GM23248 (cell line): ENCODE measurements around the gene ZBED4. TPM values are rescaled to one million over a fixed set of nuclear protein-coding genes. Genes with fewer than 3 reads are reported as not detected.

Experiments
- DNase-seq: peaks from one replicate; pipeline ENCODE4 v3.0.0-alpha.2; 2015
- H2AFZ ChIP-seq: fragments of 200-600 bp; sonication (generic); 2 replicates; pipeline ENCODE4 v1.6.1; 2016; ENCODE audit warnings: antibody characterized with exemption
- H3F3A ChIP-seq: fragments of 200-600 bp; sonication (generic); 2 replicates; pipeline ENCODE4 v1.6.1; 2016; ENCODE audit warnings: mild to moderate bottlenecking, antibody characterized with exemption, mixed run types; ENCODE audit not compliant: insufficient read depth
- H3K27ac ChIP-seq: fragments of 200-600 bp; sonication (generic); 2 replicates; pipeline ENCODE4 v1.5.1; 2016; ENCODE audit warnings: mild to moderate bottlenecking
- H3K27me3 ChIP-seq: fragments of 200-600 bp; sonication (generic); replicated peaks from 2 replicates; pipeline ENCODE4 v1.6.1; 2016; ENCODE audit warnings: mild to moderate bottlenecking; ENCODE audit not compliant: insufficient read depth
- H3K36me3 ChIP-seq: fragments of 200-600 bp; sonication (generic); 2 replicates; pipeline ENCODE4 v1.6.1; 2016; ENCODE audit warnings: low read depth, mild to moderate bottlenecking
- H3K4me1 ChIP-seq: fragments of 200-600 bp; sonication (generic); 2 replicates; pipeline ENCODE4 v1.6.1; 2016; ENCODE audit warnings: mild to moderate bottlenecking; ENCODE audit not compliant: insufficient read depth
- H3K4me2 ChIP-seq: fragments of 200-600 bp; sonication (generic); one replicate; pipeline ENCODE4 v1.6.1; 2016; ENCODE audit warnings: mild to moderate bottlenecking; ENCODE audit not compliant: unreplicated experiment
- H3K4me3 ChIP-seq: fragments of 200-600 bp; sonication (generic); 2 replicates; pipeline ENCODE4 v1.5.1; 2016; ENCODE audit warnings: mild to moderate bottlenecking
- H3K79me2 ChIP-seq: fragments of 200-600 bp; sonication (generic); 2 replicates; pipeline ENCODE4 v1.6.1; 2016; ENCODE audit warnings: mild to moderate bottlenecking; ENCODE audit not compliant: insufficient read depth
- H3K9ac ChIP-seq: fragments of 200-600 bp; sonication (generic); 2 replicates; pipeline ENCODE4 v1.6.1; 2016; ENCODE audit warnings: mild to moderate bottlenecking
- H3K9me2 ChIP-seq: fragments of 200-600 bp; sonication (generic); 2 replicates; pipeline ENCODE4 v1.6.1; 2016; ENCODE audit warnings: mixed run types, mild to moderate bottlenecking, moderate library complexity; ENCODE audit not compliant: insufficient read depth
- H3K9me3 ChIP-seq: fragments of 200-600 bp; sonication (generic); one replicate; pipeline ENCODE4 v1.6.1; 2017; ENCODE audit warnings: low read depth
- H4K20me1 ChIP-seq: fragments of 200-600 bp; sonication (generic); 2 replicates; pipeline ENCODE4 v1.6.0; 2016; ENCODE audit not compliant: insufficient read depth
- EZH2 ChIP-seq: fragments of 200-600 bp; sonication (generic); IDR thresholded peaks from 2 replicates; pipeline ENCODE4 v1.6.1; 2018; ENCODE audit warnings: antibody characterized with exemption, mild to moderate bottlenecking; ENCODE audit not compliant: insufficient read depth, poor library complexity, severe bottlenecking
- EZH2phosphoT487 ChIP-seq: fragments of 200-600 bp; sonication (generic); IDR thresholded peaks from 2 replicates; pipeline ENCODE4 v1.6.1; 2018; ENCODE audit warnings: antibody characterized with exemption, moderate library complexity, mild to moderate bottlenecking, low read depth; ENCODE audit not compliant: insufficient read depth
- WGBS, 2 experiments: methylation state at CpG; one replicate each; pipeline ENCODE4 v1.1.6; 2015 to 2017; ENCODE audit warnings: low lambda C conversion rate in 2 of 2, low coverage in 1 of 2; ENCODE audit errors: missing lambda C conversion rate in 2 of 2; 5-methylcytosine and 5-hydroxymethylcytosine counted together
- in situ Hi-C: fragments of 300-500 bp; cut with MboI; formaldehyde crosslinking; loops from 2 replicates; pipeline ENCODE4 v1.15.0; 2020
- polyA plus RNA-seq: library from polyadenylated mRNA; unstranded; fragments of >200 nt; fragmentation: Nextera tagmentation; extraction: Ambion mirVana; gene quantifications from 2 replicates; pipeline ENCODE4 v1.2.1, GENCODE V29; 2016
- total RNA-seq: library from RNA; depleted of rRNA; stranded (reverse); fragments of >200 nt; shearing (Covaris generic); gene quantifications from 2 replicates; pipeline ENCODE4 v1.2.3, GENCODE V29; 2014

Gene ZBED4
- total and polyA plus RNA-seq, 2 experiments from 2014 or later, result 5.0 to 7.7 TPM

DNA sequence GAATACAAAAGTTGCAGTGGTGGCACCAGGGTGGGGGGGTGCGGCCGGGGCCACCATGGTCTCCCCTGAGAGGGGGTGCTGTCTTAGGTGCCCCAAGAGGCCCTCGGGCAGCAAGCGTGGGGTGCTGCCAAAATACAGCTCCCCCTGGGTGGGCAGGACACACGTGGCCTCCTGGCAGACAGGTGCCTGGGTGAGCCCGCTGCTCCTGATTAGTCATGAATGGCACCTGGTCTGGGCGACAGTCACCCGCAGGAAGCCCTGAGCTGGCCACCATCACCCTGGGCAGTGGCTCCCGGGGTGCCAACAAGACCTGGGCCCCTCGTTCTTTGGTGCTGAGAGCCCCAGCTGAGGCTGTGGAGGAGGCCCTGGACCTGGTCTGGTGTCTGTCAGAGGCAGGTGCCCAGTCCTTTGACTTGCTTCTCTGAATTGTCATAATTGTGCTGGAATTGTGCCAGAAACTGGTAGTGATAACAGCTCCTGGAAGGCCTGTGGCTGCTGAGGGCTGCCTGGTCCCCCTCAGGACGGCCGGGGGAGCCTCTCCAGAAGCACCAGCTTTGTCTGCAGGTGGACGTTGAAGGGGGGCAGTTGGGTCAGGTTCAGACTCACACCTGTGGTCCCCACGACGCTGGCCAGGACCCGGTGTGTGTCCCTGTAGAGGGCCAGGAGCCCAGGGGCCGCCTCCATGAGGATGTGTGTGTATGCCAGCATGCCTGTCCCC, 49.8 kb downstream of the ZBED4 start:
- H4K20me1 ChIP-seq, result no peaks in the 10 kb centered on the region
- no peaks in the 10 kb centered on the region for H3K79me2 ChIP-seq
- no peaks in the 10 kb centered on the region; the same call in 1 of the 2 replicates for H3K36me3 ChIP-seq
- 90% methylated on average over 17 of the region's 17 CpGs for WGBS, 2 experiments
- H3K4me2 ChIP-seq, result no peak overlapping the region
- no peaks in the 10 kb centered on the region for H3K27me3 ChIP-seq
- H3K4me3 ChIP-seq, result no peak overlapping the region
- H3K9me3 ChIP-seq, result no peaks in the 10 kb centered on the region
- in situ Hi-C loops, result no loop called here
- no peaks in the 10 kb centered on the region for H3K4me1 ChIP-seq
- no peaks in the 10 kb centered on the region for H3K9me2 ChIP-seq
- TF ChIP-seq EZH2phosphoT487 (no peak), EZH2 (no peak)
- no peaks in the 10 kb centered on the region for H3F3A ChIP-seq
- H2AFZ ChIP-seq, result no peak overlapping the region
- H3K9ac ChIP-seq, result no peak overlapping the region
- DNase-seq, result no peak
- no peak overlapping the region for H3K27ac ChIP-seq

- Histone ChIP-seq H2AFZ (no peak overlapping the region), H3K9me2 (no peaks in the 10 kb centered on the region), H3F3A (no peaks in the 10 kb centered on the region), H3K9ac (no peak overlapping the region), H3K36me3 (no peaks in the 10 kb centered on the region; the same call in 1 of the 2 replicates), H3K4me3 (no peak overlapping the region), H3K9me3 (no peaks in the 10 kb centered on the region), H3K27ac (no peak overlapping the region), H3K4me2 (no peak overlapping the region), H4K20me1 (no peaks in the 10 kb centered on the region), H3K4me1 (no peaks in the 10 kb centered on the region), H3K27me3 (no peaks in the 10 kb centered on the region), H3K79me2 (no peaks in the 10 kb centered on the region)
- in situ Hi-C loops, result no loop called here
- TF ChIP-seq EZH2 (no peak), EZH2phosphoT487 (no peak)
- 92 to 95% methylated on average over 8 to 11 of the region's 11 CpGs for WGBS, 2 experiments
- DNase-seq, result no peak
Observed at GRCh38 chr22:49904040-49904369, 50.4 kb downstream of the ZBED4 start.

DNA sequence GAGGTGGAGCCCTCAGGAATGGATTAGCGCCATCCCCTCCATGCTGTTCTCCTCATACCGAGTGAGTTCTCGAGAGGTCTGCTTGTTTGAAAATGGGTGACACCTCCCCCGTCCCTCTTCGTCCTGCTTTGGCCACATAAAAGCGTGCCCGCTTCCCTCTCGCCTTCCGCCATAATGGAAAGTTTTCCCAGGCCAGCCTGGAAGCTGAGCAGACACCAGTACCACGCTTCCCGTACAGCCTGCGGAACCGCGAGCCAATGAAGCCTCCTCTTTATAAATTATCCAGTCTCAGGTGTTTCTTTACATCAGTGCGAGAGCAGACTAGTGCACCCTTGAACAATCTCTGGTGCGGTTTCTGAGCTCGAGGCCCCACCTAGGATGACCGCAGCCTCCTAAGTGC, 51.8 kb downstream of the ZBED4 start:
- no peak for TF ChIP-seq EZH2
- TF ChIP-seq EZH2phosphoT487, result no peak

GRCh38 chr22:49906071-49906798, 52.6 kb downstream of the ZBED4 start:
- H4K20me1 ChIP-seq, result no peaks in the 10 kb centered on the region
- H3K4me1 ChIP-seq, result no peaks in the 10 kb centered on the region
- H2AFZ ChIP-seq, result no peak overlapping the region
- no peaks in the 10 kb centered on the region for H3K9me3 ChIP-seq
- H3K27me3 ChIP-seq, result no peaks in the 10 kb centered on the region
- no peak overlapping the region for H3K4me2 ChIP-seq
- no peak overlapping the region for H3K4me3 ChIP-seq
- WGBS, 2 experiments, result 92 to 96% methylated on average over 24 of the region's 28 CpGs
- H3K36me3 ChIP-seq, result no peaks in the 10 kb centered on the region
- in situ Hi-C loops, result no loop called here
- no peak for TF ChIP-seq EZH2phosphoT487
- no peak for TF ChIP-seq EZH2
- no peaks in the 10 kb centered on the region for H3K9me2 ChIP-seq
- H3F3A ChIP-seq, result no peaks in the 10 kb centered on the region
- no peak for DNase-seq
- no peaks in the 10 kb centered on the region for H3K79me2 ChIP-seq
- no peak overlapping the region for H3K9ac ChIP-seq
- no peak overlapping the region for H3K27ac ChIP-seq

More for the DNA sequence above, 51.8 kb downstream of the ZBED4 start:
- no peak overlapping the region for H3K27ac ChIP-seq
- no peaks in the 10 kb centered on the region for H3K4me1 ChIP-seq
- H3K9me2 ChIP-seq, result no peaks in the 10 kb centered on the region
- H3K36me3 ChIP-seq, result no peaks in the 10 kb centered on the region
- H3K9ac ChIP-seq, result no peak overlapping the region
- no peak overlapping the region for H3K4me2 ChIP-seq
- DNase-seq, result no peak
- no peak overlapping the region for H2AFZ ChIP-seq
- WGBS, 2 experiments, result 95 to 97% methylated on average over 17 to 18 of the region's 18 CpGs
- H3K4me3 ChIP-seq, result no peak overlapping the region
- no peaks in the 10 kb centered on the region for H3K27me3 ChIP-seq
- H4K20me1 ChIP-seq, result no peaks in the 10 kb centered on the region
- no peaks in the 10 kb centered on the region for H3K79me2 ChIP-seq
- no peaks in the 10 kb centered on the region for H3F3A ChIP-seq
- no peaks in the 10 kb centered on the region for H3K9me3 ChIP-seq
- in situ Hi-C loops, result no loop called here
